K562 (cell line): ENCODE data around the gene TTC4. TPM values are rescaled to one million over a fixed set of nuclear protein-coding genes. Genes with fewer than 3 reads are reported as not detected.

Experiments used
- ATAC-seq: fragments of 200-7000 bp; cut with Tn5 transposase; 3 replicates; pipeline ENCODE4 v1.9.1; 2020; ENCODE audit warnings: moderate library complexity
- BruUV-seq: library from RNA; stranded (reverse); fragments of 400-500 nt; replicated peaks from 2 replicates; lab custom pipeline; 2021; lab: Mats Ljungman, UMichigan
- CTCF ChIA-PET: fragments of 300-600 bp; formaldehyde crosslinking; extraction: SDS; loops from one replicate; lab custom pipeline; 2021; ENCODE audit warnings: low intra/inter-chr PET ratio; lab: Yijun Ruan, JAX
- POLR2A ChIA-PET: fragments of 300-600, 350-650 bp; sonication (Branson Sonifier 250); formaldehyde crosslinking; extraction: SDS; loops from one replicate; lab custom pipeline; 2021; ENCODE audit warnings: antibody characterized with exemption, inconsistent platforms; lab: Yijun Ruan, JAX
- DNase-seq, 4 experiments: peaks; one replicate each; pipeline versions ENCODE4 v3.0.0 to v3.0.0-alpha.2; 2011 to 2018; ENCODE audit warnings: low spot score in 3 of 4, mixed read lengths in 3 of 4; ENCODE audit errors: extremely low read depth in 1 of 4
- FAIRE-seq: peaks from 2 replicates; lab custom pipeline; 2011; peaks lifted over from hg19 to GRCh38; lab: Jason Lieb, UNC
- H2AFZ ChIP-seq: 2 replicates; pipeline ENCODE4 v1.6.0; 2011; ENCODE audit warnings: low read depth, low read length, control low read depth, inconsistent platforms
- H3K27ac ChIP-seq: fragments of 200-600 bp; 3 replicates; pipeline ENCODE4 v1.8.0; 2011; ENCODE audit warnings: low read depth, mild to moderate bottlenecking, control low read depth, inconsistent platforms, low read length, moderate library complexity, mixed read lengths; ENCODE audit errors: extremely low read depth
- H3K27me3 ChIP-seq, 2 experiments: fragments of 300-600 bp in 1 of 2; 2 replicates in 1 of 2; 3 replicates in 1 of 2; pipeline versions ENCODE4 v1.6.0 to v1.8.0; 2011; ENCODE audit warnings: inconsistent platforms in 2 of 2, low read length in 2 of 2, mild to moderate bottlenecking in 1 of 2, mixed read lengths in 1 of 2, moderate library complexity in 1 of 2; ENCODE audit not compliant: control insufficient read depth in 2 of 2, insufficient read depth in 2 of 2
- H3K36me3 ChIP-seq: fragments of 300-600 bp; 3 replicates; pipeline ENCODE4 v1.8.0; 2011; ENCODE audit warnings: mild to moderate bottlenecking, low read length, inconsistent platforms; ENCODE audit not compliant: control insufficient read depth, insufficient read depth
- H3K4me1 ChIP-seq, 2 experiments: fragments of 200-600 bp in 1 of 2; replicated peaks in 1 of 2; 2 replicates in 1 of 2; 3 replicates in 1 of 2; pipeline versions ENCODE4 v1.5.1 to v1.8.0; 2011; ENCODE audit warnings: inconsistent platforms in 2 of 2, low read length in 2 of 2, mild to moderate bottlenecking in 1 of 2, mixed read lengths in 1 of 2, moderate library complexity in 1 of 2; ENCODE audit not compliant: control insufficient read depth in 2 of 2, insufficient read depth in 2 of 2
- H3K4me2 ChIP-seq: 2 replicates; pipeline ENCODE4 v1.6.1; 2011; ENCODE audit warnings: low read length, control low read depth, inconsistent platforms, mixed read lengths; ENCODE audit not compliant: insufficient read depth
- H3K4me3 ChIP-seq: fragments of 200-600 bp; sonication (generic), shearing (Covaris generic); 2 replicates; pipeline ENCODE4 v1.5.1; 2016; ENCODE audit warnings: control low read depth, inconsistent platforms
- H3K79me2 ChIP-seq: fragments of 200-600 bp; 3 replicates; pipeline ENCODE4 v1.8.0; 2011; ENCODE audit warnings: low read length, inconsistent platforms; ENCODE audit not compliant: control insufficient read depth, insufficient read depth
- H3K9ac ChIP-seq, 2 experiments: 2 replicates each; pipeline versions ENCODE4 v1.6.0 to v1.6.1; 2011; ENCODE audit warnings: low read depth in 2 of 2, low read length in 2 of 2, control low read depth in 1 of 2, inconsistent platforms in 1 of 2, mild to moderate bottlenecking in 1 of 2, mixed read lengths in 1 of 2; ENCODE audit not compliant: insufficient read depth in 1 of 2
- H3K9me1 ChIP-seq: one replicate; pipeline ENCODE4 v1.6.0; 2011; ENCODE audit warnings: inconsistent platforms, mild to moderate bottlenecking, low read length, moderate library complexity; ENCODE audit not compliant: control insufficient read depth, insufficient read depth
- H3K9me3 ChIP-seq: replicated peaks from 2 replicates; pipeline ENCODE4 v1.5.1; 2011; ENCODE audit warnings: low read depth, low read length, inconsistent platforms; ENCODE audit not compliant: control insufficient read depth, insufficient read depth
- H4K20me1 ChIP-seq: replicated peaks from 2 replicates; pipeline ENCODE4 v1.6.1; 2011; ENCODE audit warnings: low read length, inconsistent platforms, mixed read lengths; ENCODE audit not compliant: control insufficient read depth, insufficient read depth
- CBX2 ChIP-seq: fragments of 200-600 bp; sonication (generic); IDR thresholded peaks from one replicate; pipeline ENCODE4 v1.6.1; 2012; ENCODE audit warnings: mild to moderate bottlenecking, low read length, inconsistent platforms; ENCODE audit not compliant: insufficient read depth, poor library complexity, severe bottlenecking
- CEBPB ChIP-seq: fragments of 450-650 bp; IDR thresholded peaks from 2 replicates; pipeline ENCODE4 v1.6.1; 2016; ENCODE audit warnings: missing genetic modification characterization, missing compliant biosample characterization
- CEBPG ChIP-seq, 3 experiments: fragments of 200-800 bp in 1 of 3; sonication (Bioruptor generic) in 1 of 3; sonication (generic) in 1 of 3; formaldehyde crosslinking in 1 of 3; IDR thresholded peaks in 2 of 3; conservative IDR thresholded peaks in 1 of 3; 2 replicates each; pipeline versions ENCODE4 v1.6.1 to v1.8.0; 2016 to 2022; ENCODE audit warnings: missing compliant biosample characterization in 2 of 3, missing genetic modification characterization in 2 of 3, mild to moderate bottlenecking in 1 of 3, missing genetic modification reagents in 1 of 3
- FOXJ3 ChIP-seq: sonication (generic); formaldehyde crosslinking; IDR thresholded peaks from 2 replicates; pipeline ENCODE4 v1.4.0; 2020; ENCODE audit warnings: mild to moderate bottlenecking, missing genetic modification reagents
- GABPB2 ChIP-seq: fragments of 250-450 bp; sonication (Bioruptor Pico); conservative IDR thresholded peaks from 2 replicates; pipeline ENCODE4 v1.5.1; 2021; ENCODE audit warnings: mild to moderate bottlenecking
- NR4A1 ChIP-seq, 2 experiments: fragments of 250-450 bp in 1 of 2; fragments of 450-650 bp in 1 of 2; sonication (Bioruptor Pico) in 1 of 2; IDR thresholded peaks; 2 replicates each; pipeline versions ENCODE4 v1.4.0 to v1.6.1; 2016 to 2020; ENCODE audit warnings: mild to moderate bottlenecking in 2 of 2, missing compliant biosample characterization in 1 of 2, missing genetic modification characterization in 1 of 2, moderate library complexity in 1 of 2
- RBM22 ChIP-seq: fragments of 200-400 bp; formaldehyde crosslinking; IDR thresholded peaks from 2 replicates; pipeline ENCODE4 v1.6.1; 2018; ENCODE audit warnings: low read length, low read depth; ENCODE audit not compliant: poor library complexity, severe bottlenecking
- RCOR1 ChIP-seq, 2 experiments: IDR thresholded peaks; 2 replicates each; pipeline ENCODE4 v1.6.1; 2012; ENCODE audit warnings: low read depth in 2 of 2, low read length in 2 of 2, borderline replicate concordance in 1 of 2, improper control_type of control experiment in 1 of 2
- TARDBP ChIP-seq: fragments of 450-650 bp; IDR thresholded peaks from 2 replicates; pipeline ENCODE4 v1.6.1; 2016
- U2AF1 ChIP-seq: fragments of 200-400 bp; formaldehyde crosslinking; optimal IDR thresholded peaks from 2 replicates; pipeline ENCODE3; 2017; ENCODE audit warnings: mild to moderate bottlenecking, low read depth, low read length, moderate library complexity
- ZNF174 ChIP-seq: fragments of 250-450 bp; sonication (Bioruptor Pico); IDR thresholded peaks from 2 replicates; pipeline ENCODE4 v1.4.0; 2020; ENCODE audit warnings: mild to moderate bottlenecking
- WGBS: fragments of 100-300 bp; shearing (Covaris generic); methylation state at CpG from one replicate; pipeline ENCODE4 v1.1.6; 2016; ENCODE audit warnings: low coverage, mixed read lengths; ENCODE audit not compliant: insufficient coverage; ENCODE audit errors: missing lambda C conversion rate; 5-methylcytosine and 5-hydroxymethylcytosine counted together
- in situ Hi-C: fragments of 300-500 bp; cut with MboI; formaldehyde crosslinking; loops from 4 replicates; pipeline ENCODE4 v1.15.0; 2018; ENCODE audit warnings: inconsistent platforms, mixed read lengths
- intact Hi-C: fragments of 100-400 bp; cut with micrococcal nuclease; formaldehyde crosslinking; loops from 2 replicates; pipeline ENCODE4 v1.14.2; 2022
- polyA plus RNA-seq, 8 experiments: library from polyadenylated mRNA; depleted of rRNA in 4 of 8; stranded (reverse) in 5 of 8; unstranded in 3 of 8; fragments of >200 nt; fragmentation: Nextera tagmentation in 2 of 8; fragmentation: Illumina TruSeq in 1 of 8; extraction: Ambion mirVana in 2 of 8; extraction: Trizol in 1 of 8; gene quantifications; 2 replicates each; pipeline versions ENCODE4 v1.2.1 to v1.2.3, GENCODE V29; 2011 to 2014; ENCODE audit warnings: inconsistent platforms in 1 of 8, missing spikeins in 1 of 8
- total RNA-seq, 7 experiments: library from RNA; depleted of rRNA in 6 of 7; stranded (reverse); fragments of >200 nt in 6 of 7; fragmentation: Illumina TruSeq in 2 of 7; extraction: Trizol in 2 of 7; gene quantifications; 2 replicates each; pipeline versions ENCODE4 v1.2.1 to v1.2.3, GENCODE V29; 2011 to 2021; ENCODE audit warnings: low replicate concordance in 1 of 7
- TF ChIP-seq, protein P1 (sequence below): fragments of 250-450 bp; sonication (Bioruptor Pico); IDR thresholded peaks from 2 replicates; pipeline ENCODE4 v1.9.0; 2021; ENCODE audit warnings: mild to moderate bottlenecking
- TF ChIP-seq, protein P2 (sequence below): fragments of 450-650 bp; formaldehyde crosslinking; IDR thresholded peaks from 2 replicates; pipeline ENCODE4 v1.4.0; 2022; ENCODE audit warnings: missing genetic modification characterization
- TF ChIP-seq, protein P3 (sequence below): fragments of 250-450 bp; sonication (Bioruptor Pico); IDR thresholded peaks from 2 replicates; pipeline ENCODE4 v1.4.0; 2020; ENCODE audit warnings: mild to moderate bottlenecking

Gene TTC4
- total and polyA plus RNA-seq, 9 of the 15 experiments (the other 6 are each of a cell fraction or from before 2014, with no cell fraction given) = 36.3 to 111 (median 54.1) TPM

DNA sequence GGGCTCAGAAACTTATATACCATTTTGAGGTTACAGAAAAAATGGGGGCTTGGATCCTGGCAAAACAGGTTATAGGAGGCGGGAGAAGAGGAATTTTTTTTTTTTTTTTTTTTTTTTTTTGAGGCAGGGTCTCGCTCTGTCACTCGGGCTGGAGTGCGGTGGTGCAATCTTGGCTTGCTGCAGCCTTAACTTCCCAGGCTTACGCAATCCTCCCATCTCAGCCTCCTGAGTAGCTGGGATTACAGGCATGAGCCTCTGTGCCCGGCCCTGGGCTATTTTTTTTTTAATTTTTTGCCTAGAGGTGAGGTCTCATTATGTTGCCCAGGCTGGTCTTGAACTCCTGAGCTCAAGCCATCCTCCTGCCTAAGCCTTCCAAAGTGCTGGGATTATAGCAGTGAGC, 49.3 kb upstream of the TTC4 start:
- Histone ChIP-seq H4K20me1 (0 out of 2 replicates have a peak, but pooled peaks cover 1% of the 10 kb centered on the region), H3K27ac (no peak overlapping the region), H2AFZ (no peak overlapping the region), H3K4me3 (no peak overlapping the region), H3K27me3 (peaks cover 6 to 10% of the 10 kb centered on the region in 2 experiments; a peak in 4 of 5 replicates), H3K4me1 (no peaks in the 10 kb centered on the region)
- no peak for TF ChIP-seq FOXJ3 (CRISPR knock-in tag)
- no peak for TF ChIP-seq NR4A1 (CRISPR knock-in tag; IDR thresholded peaks at IDR 0.05)
- TF ChIP-seq NR4A1 (tag; IDR thresholded peaks at IDR 0.05) = no peak
- no peak for TF ChIP-seq RBM22
- no peak for TF ChIP-seq TARDBP
- TF ChIP-seq, protein P1, sequence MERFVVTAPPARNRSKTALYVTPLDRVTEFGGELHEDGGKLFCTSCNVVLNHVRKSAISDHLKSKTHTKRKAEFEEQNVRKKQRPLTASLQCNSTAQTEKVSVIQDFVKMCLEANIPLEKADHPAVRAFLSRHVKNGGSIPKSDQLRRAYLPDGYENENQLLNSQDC (CRISPR knock-in tag) = no peak
- TF ChIP-seq GABPB2 (CRISPR knock-in tag) = no peak
- TF ChIP-seq RCOR1 (IDR thresholded peaks at IDR 0.05; ENCODE audit: borderline replicate concordance in 1 of 2, low read depth in 2 of 2, low read length in 2 of 2) = no peak
- TF ChIP-seq, protein P2, sequence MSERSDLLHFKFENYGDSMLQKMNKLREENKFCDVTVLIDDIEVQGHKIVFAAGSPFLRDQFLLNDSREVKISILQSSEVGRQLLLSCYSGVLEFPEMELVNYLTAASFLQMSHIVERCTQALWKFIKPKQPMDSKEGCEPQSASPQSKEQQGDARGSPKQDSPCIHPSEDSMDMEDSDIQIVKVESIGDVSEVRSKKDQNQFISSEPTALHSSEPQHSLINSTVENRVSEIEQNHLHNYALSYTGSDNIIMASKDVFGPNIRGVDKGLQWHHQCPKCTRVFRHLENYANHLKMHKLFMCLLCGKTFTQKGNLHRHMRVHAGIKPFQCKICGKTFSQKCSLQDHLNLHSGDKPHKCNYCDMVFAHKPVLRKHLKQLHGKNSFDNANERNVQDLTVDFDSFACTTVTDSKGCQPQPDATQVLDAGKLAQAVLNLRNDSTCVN (CRISPR knock-in tag) = no peak
- no peak for TF ChIP-seq ZNF174 (CRISPR knock-in tag)
- no peak for TF ChIP-seq CBX2
- no peak for TF ChIP-seq CEBPG (CRISPR knock-in tag; IDR thresholded peaks at IDR 0.05)
- 0 out of 4 replicates have a peak, but pooled peaks have one; percentile 21 for TF ChIP-seq CEBPG (tag; conservative IDR thresholded peaks at IDR 0.05 in 1 of 2, IDR thresholded peaks at IDR 0.05 in 1 of 2)
- TF ChIP-seq CEBPB (tag) = peak; percentile 70
- TF ChIP-seq, protein P3, sequence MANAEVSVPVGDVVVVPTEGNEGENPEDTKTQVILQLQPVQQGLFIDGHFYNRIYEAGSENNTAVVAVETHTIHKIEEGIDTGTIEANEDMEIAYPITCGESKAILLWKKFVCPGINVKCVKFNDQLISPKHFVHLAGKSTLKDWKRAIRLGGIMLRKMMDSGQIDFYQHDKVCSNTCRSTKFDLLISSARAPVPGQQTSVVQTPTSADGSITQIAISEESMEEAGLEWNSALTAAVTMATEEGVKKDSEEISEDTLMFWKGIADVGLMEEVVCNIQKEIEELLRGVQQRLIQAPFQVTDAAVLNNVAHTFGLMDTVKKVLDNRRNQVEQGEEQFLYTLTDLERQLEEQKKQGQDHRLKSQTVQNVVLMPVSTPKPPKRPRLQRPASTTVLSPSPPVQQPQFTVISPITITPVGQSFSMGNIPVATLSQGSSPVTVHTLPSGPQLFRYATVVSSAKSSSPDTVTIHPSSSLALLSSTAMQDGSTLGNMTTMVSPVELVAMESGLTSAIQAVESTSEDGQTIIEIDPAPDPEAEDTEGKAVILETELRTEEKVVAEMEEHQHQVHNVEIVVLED (CRISPR knock-in tag) = no peak
- no peak for TF ChIP-seq U2AF1
- TF ChIP-seq, all 486 proteins: peak for 2
- Histone ChIP-seq H3K9ac (no peak overlapping the region), H3K79me2 (no peaks in the 10 kb centered on the region), H3K9me3 (no peaks in the 10 kb centered on the region), H3K9me1 (no peaks in the 10 kb centered on the region), H3K36me3 (no peaks in the 10 kb centered on the region), H3K4me2 (no peak overlapping the region)
- DNase-seq = no peak
- CTCF ChIA-PET = interaction anchor here (0.6 kb wide), 1 partner anchor 545 kb away, joined by 3 read pairs; no protein-coding TSS in a partner anchor
- in situ Hi-C loops (loop anchor here (5.0 kb wide), 1 partner anchor 126 kb away; no protein-coding TSS in a partner anchor), intact Hi-C loops (loop anchor here (10.0 kb wide), 1 partner anchor 542 kb away; no protein-coding TSS in a partner anchor)
- no TSS peak for BruUV-seq
- POLR2A ChIA-PET = interaction anchor here (0.6 to 1.3 kb wide), 5 partner anchors 9 to 529 kb away, joined by 3 to 4 read pairs (median 3); no protein-coding TSS in a partner anchor
- ATAC-seq = no peak
- FAIRE-seq = no peak
- WGBS = 0% methylated on average over 3 of the region's 6 CpGs
